Measurements from ENCODE around the gene THAP4.

- TF ChIP-seq RAD21 (IDR thresholded peaks at IDR 0.05; ENCODE audit: low read depth) (no peak), POLR2AphosphoS5 (IDR thresholded peaks at IDR 0.05; ENCODE audit: low read depth, low read length) (no peak; the same call in 1 of the 2 replicates), CTCF (IDR thresholded peaks at IDR 0.05 in 2 of 3, conservative IDR thresholded peaks at IDR 0.05 in 1 of 3; ENCODE audit: borderline replicate concordance in 1 of 3, insufficient read depth in 1 of 3, low read depth in 2 of 3, low read length in 2 of 3) (no peak), ATF3 (IDR thresholded peaks at IDR 0.05) (no peak), POLR2A (IDR thresholded peaks at IDR 0.05; ENCODE audit: borderline replicate concordance, extremely low read depth, insufficient read depth, insufficient read length) (no peak), CBX3 (IDR thresholded peaks at IDR 0.05; ENCODE audit: low read depth) (no peak), EZH2phosphoT487 (IDR thresholded peaks at IDR 0.05; ENCODE audit: borderline replicate concordance) (no peak), EZH2 (IDR thresholded peaks at IDR 0.05) (no peak)
- TF ChIP-seq, protein P1, sequence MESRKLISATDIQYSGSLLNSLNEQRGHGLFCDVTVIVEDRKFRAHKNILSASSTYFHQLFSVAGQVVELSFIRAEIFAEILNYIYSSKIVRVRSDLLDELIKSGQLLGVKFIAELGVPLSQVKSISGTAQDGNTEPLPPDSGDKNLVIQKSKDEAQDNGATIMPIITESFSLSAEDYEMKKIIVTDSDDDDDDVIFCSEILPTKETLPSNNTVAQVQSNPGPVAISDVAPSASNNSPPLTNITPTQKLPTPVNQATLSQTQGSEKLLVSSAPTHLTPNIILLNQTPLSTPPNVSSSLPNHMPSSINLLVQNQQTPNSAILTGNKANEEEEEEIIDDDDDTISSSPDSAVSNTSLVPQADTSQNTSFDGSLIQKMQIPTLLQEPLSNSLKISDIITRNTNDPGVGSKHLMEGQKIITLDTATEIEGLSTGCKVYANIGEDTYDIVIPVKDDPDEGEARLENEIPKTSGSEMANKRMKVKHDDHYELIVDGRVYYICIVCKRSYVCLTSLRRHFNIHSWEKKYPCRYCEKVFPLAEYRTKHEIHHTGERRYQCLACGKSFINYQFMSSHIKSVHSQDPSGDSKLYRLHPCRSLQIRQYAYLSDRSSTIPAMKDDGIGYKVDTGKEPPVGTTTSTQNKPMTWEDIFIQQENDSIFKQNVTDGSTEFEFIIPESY (IDR thresholded peaks at IDR 0.05; ENCODE audit: extremely low read depth, insufficient replicate concordance, low read length): no peak
These were observed 61.2 kb downstream of the THAP4 start for GRCh38 chr2:241575624-241576292.

Data from HCT116 (cell line).